Measurements from ENCODE around the gene PRKD1. TPM values are rescaled to one million over a fixed set of nuclear protein-coding genes. Genes with fewer than 3 reads are reported as not detected.

PRKD1 gene
- total RNA-seq, 1 experiment from 2014 or later: not detected

GRCh38 chr14:29645117-29645516 is 282.5 kb downstream of the PRKD1 start:
- DNase-seq (ENCODE audit: low read depth, low spot score) (no peak), ATAC-seq (no peak)
- H4K20me1 ChIP-seq (ENCODE audit: insufficient read depth): no peaks in the 10 kb centered on the region
- peaks cover 12 to 16% of the 10 kb centered on the region in 2 experiments; a peak in 2 of 4 replicates for H3K9me3 ChIP-seq (ENCODE audit: control insufficient read depth in 1 of 2, insufficient read depth in 1 of 2, low read depth in 1 of 2, low read length in 2 of 2)
- H3K4me2 ChIP-seq (ENCODE audit: low read length): no peak overlapping the region
- ChIA-PET CTCF (no interaction called here), RAD21 (ENCODE audit: low non-redundant PET in 1 of 2, low total read pairs in 2 of 2, uncharacterized antibody in 2 of 2, unreplicated experiment in 2 of 2) (no interaction called here), POLR2A (no interaction called here)
- H3K9me2 ChIP-seq (ENCODE audit: insufficient read depth): no peaks in the 10 kb centered on the region
- H3K27me3 ChIP-seq (ENCODE audit: insufficient read depth, low read length): no peaks in the 10 kb centered on the region
- H3K4me1 ChIP-seq (ENCODE audit: control insufficient read depth in 1 of 2, insufficient read depth in 2 of 2, low read length in 2 of 2): no peaks in the 10 kb centered on the region
- no peak overlapping the region for H3K4me3 ChIP-seq (replicated peaks in 1 of 2; ENCODE audit: low read depth in 1 of 2, low read length in 2 of 2)
- no peak overlapping the region for H3K27ac ChIP-seq (ENCODE audit: low read depth, low read length)
- H2AFZ ChIP-seq (ENCODE audit: low read depth, low read length, poor library complexity, severe bottlenecking): no peak overlapping the region
- BruUV-seq (replicated peaks): no TSS peak
- no peaks in the 10 kb centered on the region for H3K79me2 ChIP-seq (ENCODE audit: insufficient read depth, low read length)
- intact Hi-C loops (cut with micrococcal nuclease): no loop called here
- H3K36me3 ChIP-seq (ENCODE audit: control insufficient read depth in 1 of 2, insufficient read depth in 2 of 2, low read length in 2 of 2): no peaks in the 10 kb centered on the region
- TF ChIP-seq EZH2 (IDR thresholded peaks at IDR 0.05) (no peak), YY1 (IDR thresholded peaks at IDR 0.05; ENCODE audit: extremely low read depth, insufficient replicate concordance, low read depth, low read length) (no peak), POLR2A (IDR thresholded peaks at IDR 0.05; ENCODE audit: borderline replicate concordance, extremely low read depth, insufficient read depth, insufficient read length) (no peak), EZH2phosphoT487 (IDR thresholded peaks at IDR 0.05; ENCODE audit: borderline replicate concordance) (no peak), MAX (IDR thresholded peaks at IDR 0.05) (no peak), SRF (IDR thresholded peaks at IDR 0.05; ENCODE audit: low read depth) (no peak), ATF3 (IDR thresholded peaks at IDR 0.05) (no peak)
- no peak overlapping the region for H3K9ac ChIP-seq (ENCODE audit: low read length)

- DNase-seq (ENCODE audit: low read depth, low spot score) (no peak), ATAC-seq (no peak)
- no peak overlapping the region for H3K4me3 ChIP-seq (replicated peaks in 1 of 2; ENCODE audit: low read depth in 1 of 2, low read length in 2 of 2)
- no peak overlapping the region for H3K27ac ChIP-seq (ENCODE audit: low read depth, low read length)
- RAD21 ChIA-PET (ENCODE audit: low non-redundant PET in 1 of 2, low total read pairs in 2 of 2, uncharacterized antibody in 2 of 2, unreplicated experiment in 2 of 2): no interaction called here
- H3K4me1 ChIP-seq (ENCODE audit: control insufficient read depth in 1 of 2, insufficient read depth in 2 of 2, low read length in 2 of 2): no peaks in the 10 kb centered on the region
- no peaks in the 10 kb centered on the region for H4K20me1 ChIP-seq (ENCODE audit: insufficient read depth)
- H3K79me2 ChIP-seq (ENCODE audit: insufficient read depth, low read length): no peaks in the 10 kb centered on the region
- TF ChIP-seq ZFX (IDR thresholded peaks at IDR 0.05) (no peak), REST (IDR thresholded peaks at IDR 0.05; ENCODE audit: low read depth) (no peak), ELF1 (IDR thresholded peaks at IDR 0.05; ENCODE audit: borderline replicate concordance, low read depth) (no peak), ZBTB33 (IDR thresholded peaks at IDR 0.05; ENCODE audit: extremely low read depth, insufficient replicate concordance, low read length) (no peak), ATF3 (IDR thresholded peaks at IDR 0.05) (no peak), YY1 (IDR thresholded peaks at IDR 0.05; ENCODE audit: extremely low read depth, insufficient replicate concordance, low read depth, low read length) (no peak), FOSL1 (IDR thresholded peaks at IDR 0.05; ENCODE audit: low read depth) (no peak), SIN3A (IDR thresholded peaks at IDR 0.05; ENCODE audit: low read depth) (no peak)
- intact Hi-C loops (cut with micrococcal nuclease): no loop called here
- POLR2A ChIA-PET: no interaction called here
- H3K9me2 ChIP-seq (ENCODE audit: insufficient read depth): no peaks in the 10 kb centered on the region
- H3K9me3 ChIP-seq (ENCODE audit: control insufficient read depth in 1 of 2, insufficient read depth in 1 of 2, low read depth in 1 of 2, low read length in 2 of 2): peaks cover 8 to 12% of the 10 kb centered on the region in 2 experiments; a peak in 3 of 4 replicates
- BruUV-seq (replicated peaks): no TSS peak
- CTCF ChIA-PET: no interaction called here
- no peak overlapping the region for H3K9ac ChIP-seq (ENCODE audit: low read length)
- H3K4me2 ChIP-seq (ENCODE audit: low read length): no peak overlapping the region
- H3K36me3 ChIP-seq (ENCODE audit: control insufficient read depth in 1 of 2, insufficient read depth in 2 of 2, low read length in 2 of 2): no peaks in the 10 kb centered on the region
- no peak overlapping the region for H2AFZ ChIP-seq (ENCODE audit: low read depth, low read length, poor library complexity, severe bottlenecking)
- no peaks in the 10 kb centered on the region for H3K27me3 ChIP-seq (ENCODE audit: insufficient read depth, low read length)
Measured at GRCh38 chr14:29643433-29644211, 284.0 kb downstream of the PRKD1 start.

Measured in HCT116 (cell line).